Upper lobe of right lung (tissue), 1 donor: ENCODE results near the gene LRCH1. TPM values are rescaled to one million over a fixed set of nuclear protein-coding genes. Genes with fewer than 3 reads are reported as not detected.

ENCODE experiments used
- ATAC-seq: fragments of 200-7000 bp; cut with Tn5 transposase; one replicate; pipeline ENCODE4 v1.9.1; 2020; ENCODE audit warnings: mild to moderate bottlenecking, moderate library complexity
- DNase-seq: peaks from one replicate; pipeline ENCODE4 v3.0.0-alpha.2; 2020
- H3K27ac ChIP-seq: fragments of 200-600 bp; one replicate; pipeline ENCODE4 v1.8.0; 2022
- H3K27me3 ChIP-seq: fragments of 200-600 bp; one replicate; pipeline ENCODE4 v1.8.0; 2022; ENCODE audit warnings: mild to moderate bottlenecking
- H3K36me3 ChIP-seq: fragments of 200-600 bp; one replicate; pipeline ENCODE4 v1.8.0; 2022
- H3K4me1 ChIP-seq: fragments of 200-600 bp; one replicate; pipeline ENCODE4 v1.8.0; 2022
- H3K4me3 ChIP-seq: fragments of 200-600 bp; one replicate; pipeline ENCODE4 v1.8.0; 2022; ENCODE audit warnings: mild to moderate bottlenecking
- H3K9me3 ChIP-seq: fragments of 200-600 bp; one replicate; pipeline ENCODE4 v1.8.0; 2022
- CTCF ChIP-seq: fragments of 200-600 bp; IDR thresholded peaks from one replicate; pipeline ENCODE4 v1.8.0; 2022; ENCODE audit warnings: antibody characterized with exemption
- intact Hi-C: fragments of 100-400 bp; cut with DNase I; formaldehyde crosslinking; loops from one replicate; pipeline ENCODE4 v1.11.0; 2022
- total RNA-seq: library from RNA; stranded (reverse); fragmentation: NEBNext Ultra II Directional; extraction: Animal tissue kit (Norgen Biotek cat#: 25700); gene quantifications from one replicate; pipeline ENCODE4 v1.2.1, GENCODE V29; 2021
- donor health status: DM: no; HTN: yes; CAD: no; lungs with severe emphysema.

Gene LRCH1
- total RNA-seq, 1 donor from 2014 or later: 32.0 TPM

GRCh38 chr13:46624353-46624752 lies 71.4 kb downstream of the LRCH1 start:
- ATAC-seq (no peak), DNase-seq (no peak)
- no peak overlapping the region for H3K4me3 ChIP-seq
- H3K27me3 ChIP-seq: no peaks in the 10 kb centered on the region
- no peak overlapping the region for H3K27ac ChIP-seq
- H3K9me3 ChIP-seq: no peaks in the 10 kb centered on the region
- no peaks in the 10 kb centered on the region for H3K36me3 ChIP-seq
- peaks cover 31% of the 10 kb centered on the region for H3K4me1 ChIP-seq
- intact Hi-C loops: no loop called here
- TF ChIP-seq CTCF: no peak

- Histone ChIP-seq H3K27ac (no peak overlapping the region), H3K4me3 (no peak overlapping the region), H3K9me3 (no peaks in the 10 kb centered on the region), H3K36me3 (no peaks in the 10 kb centered on the region), H3K27me3 (no peaks in the 10 kb centered on the region), H3K4me1 (peaks cover 31% of the 10 kb centered on the region)
- intact Hi-C loops: no loop called here
- no peak for TF ChIP-seq CTCF
- ATAC-seq (peak; percentile 38), DNase-seq (no peak)
These were observed 71.9 kb downstream of the LRCH1 start for GRCh38 chr13:46624821-46625220.

DNA sequence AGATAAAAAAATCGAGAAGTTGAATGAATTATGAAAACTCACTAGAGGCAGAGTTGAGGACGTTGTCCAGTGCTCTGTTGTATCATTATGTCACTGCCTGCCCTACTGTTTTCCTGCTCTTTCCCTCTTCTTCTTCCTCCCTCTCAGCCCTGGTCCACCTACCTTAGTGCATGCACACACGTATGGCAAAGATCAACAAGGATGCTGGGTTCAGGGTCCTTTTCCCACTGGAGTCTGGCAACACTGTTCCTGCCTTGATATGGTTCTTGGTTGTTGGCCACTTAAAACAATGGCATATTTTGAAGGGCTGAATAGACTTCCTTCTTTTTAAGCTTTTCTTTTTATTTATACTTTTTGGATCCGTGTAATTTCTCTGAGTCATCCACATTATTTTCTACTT lies 74.5 kb downstream of the LRCH1 start:
- TF ChIP-seq CTCF: no peak
- Histone ChIP-seq H3K36me3 (no peaks in the 10 kb centered on the region), H3K27ac (no peak overlapping the region), H3K27me3 (no peaks in the 10 kb centered on the region), H3K9me3 (no peaks in the 10 kb centered on the region), H3K4me3 (no peak overlapping the region), H3K4me1 (peaks cover 24% of the 10 kb centered on the region)
- ATAC-seq (no peak), DNase-seq (no peak)
- intact Hi-C loops: no loop called here

- no peak for TF ChIP-seq CTCF
These were observed 75.8 kb downstream of the LRCH1 start for GRCh38 chr13:46628622-46629365.

DNA sequence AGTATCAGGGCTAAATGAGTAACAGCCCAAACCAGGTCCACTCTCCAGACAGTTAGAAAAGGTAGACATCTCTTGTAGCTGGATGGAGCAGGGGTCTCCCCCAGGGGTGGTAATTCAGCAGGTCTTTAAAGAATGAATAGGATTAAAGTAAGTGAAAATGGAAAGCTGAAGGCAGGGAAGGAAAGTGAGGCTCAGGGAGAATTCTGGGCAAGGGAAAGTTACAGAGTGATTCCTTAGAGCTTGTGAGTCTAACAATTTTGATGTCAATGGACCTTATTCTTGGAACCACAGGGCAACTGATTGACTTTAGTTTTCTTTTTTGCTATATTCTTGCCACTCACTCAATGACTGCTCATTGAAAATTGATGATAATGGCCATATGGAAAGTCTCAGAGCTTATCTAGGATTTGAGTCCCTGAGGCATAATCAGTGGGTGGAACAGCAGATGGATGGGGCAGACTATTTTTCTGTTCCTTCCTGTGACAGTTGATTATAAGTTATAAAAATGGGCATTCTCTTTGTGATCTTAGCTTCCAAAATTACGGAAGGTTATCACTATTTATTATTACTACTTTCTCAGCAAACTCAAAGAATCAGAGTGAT lies 76.9 kb downstream of the LRCH1 start:
- Histone ChIP-seq H3K36me3 (no peaks in the 10 kb centered on the region), H3K4me3 (no peak overlapping the region), H3K4me1 (peaks cover 27% of the 10 kb centered on the region), H3K9me3 (no peaks in the 10 kb centered on the region), H3K27ac (no peak overlapping the region), H3K27me3 (no peaks in the 10 kb centered on the region)
- TF ChIP-seq CTCF: no peak
- no peak for DNase-seq
- ATAC-seq: no peak
- intact Hi-C loops: no loop called here

More at GRCh38 chr13:46628622-46629365, 75.8 kb downstream of the LRCH1 start:
- H3K36me3 ChIP-seq: no peaks in the 10 kb centered on the region
- H3K4me3 ChIP-seq: no peak overlapping the region
- no peaks in the 10 kb centered on the region for H3K9me3 ChIP-seq
- ATAC-seq (no peak), DNase-seq (no peak)
- intact Hi-C loops: no loop called here
- H3K27me3 ChIP-seq: no peaks in the 10 kb centered on the region
- no peak overlapping the region for H3K27ac ChIP-seq
- peaks cover 28% of the 10 kb centered on the region for H3K4me1 ChIP-seq
